WTC11 (cell line): ENCODE measurements around the gene HDAC10. TPM values are rescaled to one million over a fixed set of nuclear protein-coding genes. Genes with fewer than 3 reads are reported as not detected.

ENCODE experiments used
- ATAC-seq: fragments of 200-7000 bp; cut with Tn5 transposase; 2 replicates; pipeline ENCODE4 v1.10.0; 2021; ENCODE audit warnings: mild to moderate bottlenecking, moderate library complexity
- CTCF ChIA-PET: fragments of 300-600 bp; sonication (Branson Sonifier 250); formaldehyde crosslinking; loops from one replicate; lab custom pipeline; 2021; ENCODE audit warnings: antibody characterized with exemption; lab: Charles Lee
- POLR2A ChIA-PET: fragments of 350-600 bp; sonication (Branson Sonifier 250); formaldehyde crosslinking; loops from one replicate; lab custom pipeline; 2021; ENCODE audit warnings: antibody characterized with exemption; lab: Charles Lee
- DNase-seq: peaks from one replicate; pipeline ENCODE4 v3.0.0; 2021; ENCODE audit warnings: low spot score
- H3K27ac Mint-ChIP-seq: 2 replicates; pipeline ENCODE4 v1.8.0; 2021; ENCODE audit warnings: mixed read lengths
- H3K27me3 Mint-ChIP-seq: 2 replicates; pipeline ENCODE4 v1.8.0; 2021; ENCODE audit warnings: low read depth, mild to moderate bottlenecking, moderate library complexity, mixed read lengths
- H3K36me3 Mint-ChIP-seq: 2 replicates; pipeline ENCODE4 v1.8.0; 2021; ENCODE audit warnings: mixed read lengths
- H3K4me1 Mint-ChIP-seq: 2 replicates; pipeline ENCODE4 v1.8.0; 2022; ENCODE audit warnings: mixed read lengths
- H3K4me3 Mint-ChIP-seq: 2 replicates; pipeline ENCODE4 v1.8.0; 2021; ENCODE audit warnings: mild to moderate bottlenecking, moderate library complexity, mixed read lengths
- H3K9me3 Mint-ChIP-seq: 2 replicates; pipeline ENCODE4 v1.8.0; 2021; ENCODE audit warnings: mixed read lengths
- EMX1 ChIP-seq: fragments of 250-450 bp; sonication (Bioruptor Pico); IDR thresholded peaks from 2 replicates; pipeline ENCODE4 v1.8.0; 2021; ENCODE audit warnings: mild to moderate bottlenecking
- JUN ChIP-seq: sonication (generic); formaldehyde crosslinking; IDR thresholded peaks from 2 replicates; pipeline ENCODE4 v1.8.0; 2023; ENCODE audit warnings: mild to moderate bottlenecking, missing genetic modification reagents
- MXD4 ChIP-seq: fragments of 250-450 bp; sonication (Bioruptor Pico); IDR thresholded peaks from 2 replicates; pipeline ENCODE4 v1.8.0; 2021; ENCODE audit warnings: mild to moderate bottlenecking, moderate library complexity, borderline replicate concordance
- NFYB ChIP-seq: sonication (generic); formaldehyde crosslinking; conservative IDR thresholded peaks from 2 replicates; pipeline ENCODE4 v1.8.0; 2022; ENCODE audit warnings: low read depth, missing genetic modification reagents
- OVOL2 ChIP-seq: fragments of 250-450 bp; sonication (Bioruptor Pico); IDR thresholded peaks from 2 replicates; pipeline ENCODE4 v1.9.0; 2021; ENCODE audit warnings: mild to moderate bottlenecking, borderline replicate concordance
- RELA ChIP-seq: sonication (generic); formaldehyde crosslinking; IDR thresholded peaks from 2 replicates; pipeline ENCODE4 v1.8.1; 2022; ENCODE audit warnings: missing genetic modification reagents, mild to moderate bottlenecking, borderline replicate concordance
- SMAD4 ChIP-seq: sonication (generic); formaldehyde crosslinking; IDR thresholded peaks from 2 replicates; pipeline ENCODE4 v1.8.0; 2022; ENCODE audit warnings: mild to moderate bottlenecking, missing genetic modification reagents
- ZNF219 ChIP-seq: sonication (generic); formaldehyde crosslinking; IDR thresholded peaks from 2 replicates; pipeline ENCODE4 v1.8.0; 2023; ENCODE audit warnings: missing genetic modification reagents, mild to moderate bottlenecking, borderline replicate concordance
- ZNF263 ChIP-seq: sonication (generic); formaldehyde crosslinking; IDR thresholded peaks from 2 replicates; pipeline ENCODE4 v1.8.1; 2022; ENCODE audit warnings: low read depth, mild to moderate bottlenecking, moderate library complexity, missing genetic modification reagents
- ZNF416 ChIP-seq: fragments of 250-450 bp; sonication (Bioruptor Pico); IDR thresholded peaks from 2 replicates; pipeline ENCODE4 v1.9.0; 2021; ENCODE audit warnings: mild to moderate bottlenecking, inconsistent platforms
- ZNF423 ChIP-seq: fragments of 250-450 bp; sonication (Bioruptor Pico); IDR thresholded peaks from 2 replicates; pipeline ENCODE4 v2.1.2; 2022; ENCODE audit warnings: mild to moderate bottlenecking, moderate library complexity
- total RNA-seq: library from RNA; stranded (reverse); gene quantifications from 3 replicates; pipeline ENCODE4 v1.2.3, GENCODE V29; 2021
- TF ChIP-seq, protein P1 (sequence below): sonication (generic); formaldehyde crosslinking; IDR thresholded peaks from 2 replicates; pipeline ENCODE4 v1.8.0; 2023; ENCODE audit warnings: missing genetic modification reagents, mild to moderate bottlenecking, borderline replicate concordance
- TF ChIP-seq, protein P2 (sequence below): fragments of 250-450 bp; sonication (Bioruptor Pico); conservative IDR thresholded peaks from 2 replicates; pipeline ENCODE4 v1.9.0; 2021; ENCODE audit warnings: mild to moderate bottlenecking
- TF ChIP-seq, protein P3 (sequence below): fragments of 250-450 bp; sonication (Bioruptor Pico); IDR thresholded peaks from 2 replicates; pipeline ENCODE4 v1.8.0; 2021; ENCODE audit warnings: mild to moderate bottlenecking
- TF ChIP-seq, protein P4 (sequence below): sonication (generic); formaldehyde crosslinking; IDR thresholded peaks from 2 replicates; pipeline ENCODE4 v1.8.0; 2023; ENCODE audit warnings: missing genetic modification reagents
- TF ChIP-seq, protein P5 (sequence below): fragments of 200-600 bp; IDR thresholded peaks from 2 replicates; pipeline ENCODE4 v1.8.0; 2022; ENCODE audit warnings: antibody characterized with exemption

HDAC10 gene
- total RNA-seq, 1 experiment from 2014 or later = 40.9 TPM

DNA sequence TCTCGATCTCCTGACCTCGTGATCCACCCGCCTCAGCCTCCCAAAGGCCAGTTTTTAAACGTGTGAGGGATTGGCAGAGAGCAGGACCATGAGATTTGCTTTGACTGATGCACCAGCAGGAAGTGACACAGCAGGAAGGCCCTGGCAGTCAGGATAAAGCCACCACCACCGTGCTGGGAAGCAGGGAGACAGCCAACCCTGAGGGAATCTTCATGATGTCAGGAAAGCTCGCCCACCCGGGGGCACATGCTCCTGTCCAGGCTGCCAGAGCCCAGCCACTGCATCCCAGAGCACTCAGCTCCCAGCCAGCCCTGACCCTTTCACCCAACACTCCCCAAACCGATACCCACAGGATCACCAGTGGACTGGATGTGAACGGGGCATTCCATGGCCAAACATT is 12.3 kb downstream of the HDAC10 start:
- Mint-ChIP-seq H3K4me1 (peaks cover 10% of the 10 kb centered on the region), H3K9me3 (peaks cover 11% of the 10 kb centered on the region), H3K27me3 (no peaks in the 10 kb centered on the region), H3K27ac (no peak overlapping the region), H3K36me3 (peaks cover 10% of the 10 kb centered on the region), H3K4me3 (no peak overlapping the region)
- ChIA-PET CTCF (interaction anchor here (0.6 to 2.5 kb wide), 4 partner anchors 15 to 90 kb away, joined by 3 to 7 read pairs (median 4); no protein-coding TSS in a partner anchor), POLR2A (no interaction called here)
- no peak for TF ChIP-seq MXD4
- TF ChIP-seq ZNF416 = no peak
- TF ChIP-seq OVOL2 (CRISPR knock-in tag) = no peak
- TF ChIP-seq RELA = no peak
- DNase-seq (no peak), ATAC-seq (no peak)

DNA sequence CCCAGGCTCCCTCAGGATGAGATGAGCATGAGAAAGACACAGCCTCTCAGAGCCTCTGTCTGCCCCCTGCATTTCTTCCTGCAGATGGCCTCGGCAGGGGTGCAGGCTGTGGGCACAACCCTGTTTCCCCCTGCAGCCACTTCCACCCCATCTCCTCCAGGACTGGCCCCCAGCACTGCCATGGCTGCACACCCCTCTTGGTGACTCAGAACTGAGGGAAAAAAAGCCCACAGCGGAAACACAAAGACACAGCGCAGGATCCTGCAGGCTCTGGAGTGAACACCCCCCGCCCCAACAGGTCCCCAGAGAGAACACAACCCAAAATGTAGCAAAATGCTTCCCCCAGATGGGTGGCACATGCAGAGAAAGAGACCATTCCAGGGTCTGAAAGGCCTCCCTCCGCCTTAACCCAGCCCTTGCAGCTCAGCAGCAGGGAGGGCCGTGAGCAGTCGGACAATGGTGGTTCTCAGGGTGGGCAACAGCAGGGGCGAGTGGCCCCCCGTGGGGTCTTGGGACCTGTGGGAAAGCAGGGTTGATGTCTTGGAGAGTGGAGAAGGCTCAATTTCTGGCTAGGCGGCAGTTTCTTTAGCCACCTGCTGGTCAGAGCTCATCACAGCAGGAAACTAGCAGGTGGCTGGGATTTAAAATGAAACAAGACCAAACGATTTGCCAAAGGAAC is 14.2 kb downstream of the HDAC10 start:
- no peak overlapping the region for H3K4me3 Mint-ChIP-seq
- CTCF ChIA-PET = interaction anchor here (0.6 to 2.5 kb wide), 22 partner anchors 9 to 178 kb away, joined by 3 to 15 read pairs (median 4); partner anchors contain the start of genes DENND6B and PANX2

DNA sequence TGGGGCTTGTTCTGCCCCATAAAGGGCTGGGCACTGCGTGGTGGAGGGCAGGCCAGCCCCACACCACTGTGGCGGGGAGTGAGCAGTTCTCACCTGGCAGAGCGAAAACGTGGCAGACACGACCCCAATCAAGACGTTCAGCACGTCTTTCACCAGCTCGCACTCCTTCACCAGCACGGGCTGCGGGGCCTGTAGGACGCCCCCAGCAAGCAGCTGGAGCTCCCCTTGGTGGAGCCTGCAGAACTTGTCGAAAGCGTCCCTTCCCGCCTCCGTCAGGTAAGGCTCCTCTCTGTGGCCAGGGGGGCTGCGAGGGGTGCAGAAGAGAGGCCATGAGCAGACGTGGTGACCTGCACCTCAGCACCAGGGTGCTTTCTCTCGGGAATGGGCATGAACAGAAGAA is 17.8 kb downstream of the HDAC10 start:
- Mint-ChIP-seq H3K4me3 (no peak overlapping the region), H3K4me1 (no peaks in the 10 kb centered on the region; the same call in 1 of the 2 replicates), H3K36me3 (peaks cover 12% of the 10 kb centered on the region), H3K27ac (no peak overlapping the region), H3K27me3 (no peaks in the 10 kb centered on the region), H3K9me3 (peaks cover 11% of the 10 kb centered on the region)
- ATAC-seq (no peak), DNase-seq (no peak)
- ChIA-PET CTCF (interaction anchor here (0.5 to 1.2 kb wide), 3 partner anchors 8 to 265 kb away, joined by 3 to 6 read pairs (median 3); no protein-coding TSS in a partner anchor), POLR2A (no interaction called here)
- TF ChIP-seq ZNF263 (CRISPR knock-in tag) (no peak), ZNF219 (CRISPR knock-in tag) (no peak), EMX1 (CRISPR knock-in tag) (no peak), SMAD4 (no peak), JUN (CRISPR knock-in tag) (no peak)
- TF ChIP-seq, protein P1, sequence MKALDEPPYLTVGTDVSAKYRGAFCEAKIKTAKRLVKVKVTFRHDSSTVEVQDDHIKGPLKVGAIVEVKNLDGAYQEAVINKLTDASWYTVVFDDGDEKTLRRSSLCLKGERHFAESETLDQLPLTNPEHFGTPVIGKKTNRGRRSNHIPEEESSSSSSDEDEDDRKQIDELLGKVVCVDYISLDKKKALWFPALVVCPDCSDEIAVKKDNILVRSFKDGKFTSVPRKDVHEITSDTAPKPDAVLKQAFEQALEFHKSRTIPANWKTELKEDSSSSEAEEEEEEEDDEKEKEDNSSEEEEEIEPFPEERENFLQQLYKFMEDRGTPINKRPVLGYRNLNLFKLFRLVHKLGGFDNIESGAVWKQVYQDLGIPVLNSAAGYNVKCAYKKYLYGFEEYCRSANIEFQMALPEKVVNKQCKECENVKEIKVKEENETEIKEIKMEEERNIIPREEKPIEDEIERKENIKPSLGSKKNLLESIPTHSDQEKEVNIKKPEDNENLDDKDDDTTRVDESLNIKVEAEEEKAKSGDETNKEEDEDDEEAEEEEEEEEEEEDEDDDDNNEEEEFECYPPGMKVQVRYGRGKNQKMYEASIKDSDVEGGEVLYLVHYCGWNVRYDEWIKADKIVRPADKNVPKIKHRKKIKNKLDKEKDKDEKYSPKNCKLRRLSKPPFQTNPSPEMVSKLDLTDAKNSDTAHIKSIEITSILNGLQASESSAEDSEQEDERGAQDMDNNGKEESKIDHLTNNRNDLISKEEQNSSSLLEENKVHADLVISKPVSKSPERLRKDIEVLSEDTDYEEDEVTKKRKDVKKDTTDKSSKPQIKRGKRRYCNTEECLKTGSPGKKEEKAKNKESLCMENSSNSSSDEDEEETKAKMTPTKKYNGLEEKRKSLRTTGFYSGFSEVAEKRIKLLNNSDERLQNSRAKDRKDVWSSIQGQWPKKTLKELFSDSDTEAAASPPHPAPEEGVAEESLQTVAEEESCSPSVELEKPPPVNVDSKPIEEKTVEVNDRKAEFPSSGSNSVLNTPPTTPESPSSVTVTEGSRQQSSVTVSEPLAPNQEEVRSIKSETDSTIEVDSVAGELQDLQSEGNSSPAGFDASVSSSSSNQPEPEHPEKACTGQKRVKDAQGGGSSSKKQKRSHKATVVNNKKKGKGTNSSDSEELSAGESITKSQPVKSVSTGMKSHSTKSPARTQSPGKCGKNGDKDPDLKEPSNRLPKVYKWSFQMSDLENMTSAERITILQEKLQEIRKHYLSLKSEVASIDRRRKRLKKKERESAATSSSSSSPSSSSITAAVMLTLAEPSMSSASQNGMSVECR (CRISPR knock-in tag) = no peak
- TF ChIP-seq, protein P2, sequence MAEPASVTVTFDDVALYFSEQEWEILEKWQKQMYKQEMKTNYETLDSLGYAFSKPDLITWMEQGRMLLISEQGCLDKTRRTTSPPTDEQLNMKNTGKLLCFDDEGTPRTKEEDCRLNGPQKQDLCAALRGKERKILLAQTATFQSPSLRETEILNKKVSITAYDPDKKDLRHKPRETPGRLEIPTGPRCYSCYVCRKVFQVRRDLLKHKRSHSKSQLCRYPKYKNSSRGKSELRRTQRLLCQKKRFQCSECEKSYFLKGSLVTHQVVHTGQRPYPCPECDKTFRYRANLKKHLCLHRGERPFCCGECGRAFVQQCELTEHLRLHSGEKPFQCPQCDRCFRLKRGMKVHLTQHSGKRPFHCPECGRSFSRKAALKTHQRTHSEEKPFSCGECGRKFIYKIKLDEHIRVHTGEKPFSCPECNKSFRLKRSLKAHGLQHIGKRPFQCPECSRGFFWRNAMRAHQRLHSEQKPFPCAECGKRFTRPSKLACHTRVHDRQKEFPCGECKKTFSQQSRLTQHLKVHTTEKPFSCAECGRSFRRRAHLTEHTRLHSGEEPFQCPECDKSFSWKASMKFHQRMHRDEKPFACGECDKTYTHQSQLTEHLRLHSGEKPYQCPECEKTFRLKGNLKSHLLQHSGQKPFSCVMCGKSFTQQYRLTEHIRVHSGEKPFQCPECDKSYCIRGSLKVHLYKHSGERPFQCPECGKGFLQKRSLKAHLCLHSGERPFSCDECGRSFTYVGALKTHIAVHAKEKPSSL (CRISPR knock-in tag) = no peak
- TF ChIP-seq, protein P3, sequence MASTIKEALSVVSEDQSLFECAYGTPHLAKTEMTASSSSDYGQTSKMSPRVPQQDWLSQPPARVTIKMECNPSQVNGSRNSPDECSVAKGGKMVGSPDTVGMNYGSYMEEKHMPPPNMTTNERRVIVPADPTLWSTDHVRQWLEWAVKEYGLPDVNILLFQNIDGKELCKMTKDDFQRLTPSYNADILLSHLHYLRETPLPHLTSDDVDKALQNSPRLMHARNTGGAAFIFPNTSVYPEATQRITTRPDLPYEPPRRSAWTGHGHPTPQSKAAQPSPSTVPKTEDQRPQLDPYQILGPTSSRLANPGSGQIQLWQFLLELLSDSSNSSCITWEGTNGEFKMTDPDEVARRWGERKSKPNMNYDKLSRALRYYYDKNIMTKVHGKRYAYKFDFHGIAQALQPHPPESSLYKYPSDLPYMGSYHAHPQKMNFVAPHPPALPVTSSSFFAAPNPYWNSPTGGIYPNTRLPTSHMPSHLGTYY (CRISPR knock-in tag) = no peak

More for the DNA sequence above, 14.2 kb downstream of the HDAC10 start:
- TF ChIP-seq, protein P4, sequence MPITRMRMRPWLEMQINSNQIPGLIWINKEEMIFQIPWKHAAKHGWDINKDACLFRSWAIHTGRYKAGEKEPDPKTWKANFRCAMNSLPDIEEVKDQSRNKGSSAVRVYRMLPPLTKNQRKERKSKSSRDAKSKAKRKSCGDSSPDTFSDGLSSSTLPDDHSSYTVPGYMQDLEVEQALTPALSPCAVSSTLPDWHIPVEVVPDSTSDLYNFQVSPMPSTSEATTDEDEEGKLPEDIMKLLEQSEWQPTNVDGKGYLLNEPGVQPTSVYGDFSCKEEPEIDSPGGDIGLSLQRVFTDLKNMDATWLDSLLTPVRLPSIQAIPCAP (CRISPR knock-in tag) = no peak
- TF ChIP-seq ZNF423 (CRISPR knock-in tag) (peak; percentile 79), NFYB (CRISPR knock-in tag) (no peak)
- TF ChIP-seq, protein P5, sequence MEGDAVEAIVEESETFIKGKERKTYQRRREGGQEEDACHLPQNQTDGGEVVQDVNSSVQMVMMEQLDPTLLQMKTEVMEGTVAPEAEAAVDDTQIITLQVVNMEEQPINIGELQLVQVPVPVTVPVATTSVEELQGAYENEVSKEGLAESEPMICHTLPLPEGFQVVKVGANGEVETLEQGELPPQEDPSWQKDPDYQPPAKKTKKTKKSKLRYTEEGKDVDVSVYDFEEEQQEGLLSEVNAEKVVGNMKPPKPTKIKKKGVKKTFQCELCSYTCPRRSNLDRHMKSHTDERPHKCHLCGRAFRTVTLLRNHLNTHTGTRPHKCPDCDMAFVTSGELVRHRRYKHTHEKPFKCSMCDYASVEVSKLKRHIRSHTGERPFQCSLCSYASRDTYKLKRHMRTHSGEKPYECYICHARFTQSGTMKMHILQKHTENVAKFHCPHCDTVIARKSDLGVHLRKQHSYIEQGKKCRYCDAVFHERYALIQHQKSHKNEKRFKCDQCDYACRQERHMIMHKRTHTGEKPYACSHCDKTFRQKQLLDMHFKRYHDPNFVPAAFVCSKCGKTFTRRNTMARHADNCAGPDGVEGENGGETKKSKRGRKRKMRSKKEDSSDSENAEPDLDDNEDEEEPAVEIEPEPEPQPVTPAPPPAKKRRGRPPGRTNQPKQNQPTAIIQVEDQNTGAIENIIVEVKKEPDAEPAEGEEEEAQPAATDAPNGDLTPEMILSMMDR = peak; percentile 17; the same call in 1 of the 2 replicates
- ATAC-seq (peak; percentile 16; the same call in 1 of the 2 replicates), DNase-seq (no peak)
- Mint-ChIP-seq H3K27ac (no peak overlapping the region), H3K4me1 (no peaks in the 10 kb centered on the region; the same call in 1 of the 2 replicates), H3K27me3 (no peaks in the 10 kb centered on the region), H3K36me3 (peaks cover 12% of the 10 kb centered on the region), H3K9me3 (peaks cover 11% of the 10 kb centered on the region)
- POLR2A ChIA-PET = no interaction called here
